Tibial nerve (tissue), 4 donors: ENCODE measurements around the gene FRY.

Source experiments
- EP300 ChIP-seq, 2 donors: sonication (generic); formaldehyde crosslinking; IDR thresholded peaks; one replicate each; pipeline ENCODE4 v1.6.1; 2017; ENCODE audit warnings: antibody characterized with exemption in 2 of 2, mild to moderate bottlenecking in 1 of 2
- POLR2A ChIP-seq, 2 donors: fragments of 450-650 bp; IDR thresholded peaks; one replicate each; pipeline ENCODE4 v1.6.1; 2017; ENCODE audit warnings: antibody characterized with exemption in 2 of 2, mild to moderate bottlenecking in 2 of 2, moderate library complexity in 2 of 2
- TF ChIP-seq, protein P1 (sequence below), 5 experiments: fragments of 200-600 bp in 3 of 5; fragments of 450-650 bp in 2 of 5; sonication (generic) in 3 of 5; IDR thresholded peaks; one replicate each; pipeline ENCODE4 v1.5.1; 2016 to 2019; ENCODE audit warnings: antibody characterized with exemption in 5 of 5, mild to moderate bottlenecking in 3 of 5, moderate library complexity in 2 of 5

DNA sequence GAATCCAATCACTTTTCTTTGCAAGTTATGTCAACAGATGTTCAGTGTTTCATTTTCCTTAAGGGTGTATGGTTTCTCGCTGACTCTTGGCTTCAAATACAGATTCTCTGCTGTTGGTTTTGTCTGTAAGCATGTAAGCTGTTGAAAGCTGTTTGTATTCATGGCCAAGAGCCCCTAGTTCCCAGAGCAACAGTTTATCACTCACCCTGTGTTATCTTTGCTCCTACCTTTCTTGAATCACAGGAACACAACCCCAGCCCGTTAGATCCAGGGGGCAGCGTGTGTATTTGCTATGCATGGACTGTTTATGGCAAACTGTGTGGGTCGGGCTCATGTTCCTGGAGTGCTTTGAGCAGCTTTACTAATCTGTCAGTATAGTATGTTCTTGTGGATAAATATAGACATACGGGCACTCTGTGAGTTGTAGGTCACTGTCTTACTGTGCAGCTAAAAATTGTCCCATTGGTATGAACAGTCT is 28.9 kb downstream of the FRY start:
- TF ChIP-seq, protein P1, sequence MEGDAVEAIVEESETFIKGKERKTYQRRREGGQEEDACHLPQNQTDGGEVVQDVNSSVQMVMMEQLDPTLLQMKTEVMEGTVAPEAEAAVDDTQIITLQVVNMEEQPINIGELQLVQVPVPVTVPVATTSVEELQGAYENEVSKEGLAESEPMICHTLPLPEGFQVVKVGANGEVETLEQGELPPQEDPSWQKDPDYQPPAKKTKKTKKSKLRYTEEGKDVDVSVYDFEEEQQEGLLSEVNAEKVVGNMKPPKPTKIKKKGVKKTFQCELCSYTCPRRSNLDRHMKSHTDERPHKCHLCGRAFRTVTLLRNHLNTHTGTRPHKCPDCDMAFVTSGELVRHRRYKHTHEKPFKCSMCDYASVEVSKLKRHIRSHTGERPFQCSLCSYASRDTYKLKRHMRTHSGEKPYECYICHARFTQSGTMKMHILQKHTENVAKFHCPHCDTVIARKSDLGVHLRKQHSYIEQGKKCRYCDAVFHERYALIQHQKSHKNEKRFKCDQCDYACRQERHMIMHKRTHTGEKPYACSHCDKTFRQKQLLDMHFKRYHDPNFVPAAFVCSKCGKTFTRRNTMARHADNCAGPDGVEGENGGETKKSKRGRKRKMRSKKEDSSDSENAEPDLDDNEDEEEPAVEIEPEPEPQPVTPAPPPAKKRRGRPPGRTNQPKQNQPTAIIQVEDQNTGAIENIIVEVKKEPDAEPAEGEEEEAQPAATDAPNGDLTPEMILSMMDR (IDR thresholded peaks at IDR 0.05) = no peak
- TF ChIP-seq EP300 (IDR thresholded peaks at IDR 0.05) (no peak), POLR2A (IDR thresholded peaks at IDR 0.05) (no peak)
